GM12864 (cell line): ENCODE results near the gene SLC50A1.

Source experiments
- DNase-seq: peaks from one replicate; pipeline ENCODE4 v3.0.0-alpha.2; 2011; ENCODE audit warnings: low read depth
- H3K4me3 ChIP-seq: 2 replicates; pipeline ENCODE4 v1.5.1; 2011; ENCODE audit warnings: mild to moderate bottlenecking, low read depth, low read length, control low read depth
- TF ChIP-seq, protein P1 (sequence below): IDR thresholded peaks from 2 replicates; pipeline ENCODE4 v1.5.1; 2011; ENCODE audit warnings: low read depth, mild to moderate bottlenecking, moderate library complexity, low read length, control low read depth, inconsistent platforms; ENCODE audit errors: missing control alignments

SLC50A1 gene

DNA sequence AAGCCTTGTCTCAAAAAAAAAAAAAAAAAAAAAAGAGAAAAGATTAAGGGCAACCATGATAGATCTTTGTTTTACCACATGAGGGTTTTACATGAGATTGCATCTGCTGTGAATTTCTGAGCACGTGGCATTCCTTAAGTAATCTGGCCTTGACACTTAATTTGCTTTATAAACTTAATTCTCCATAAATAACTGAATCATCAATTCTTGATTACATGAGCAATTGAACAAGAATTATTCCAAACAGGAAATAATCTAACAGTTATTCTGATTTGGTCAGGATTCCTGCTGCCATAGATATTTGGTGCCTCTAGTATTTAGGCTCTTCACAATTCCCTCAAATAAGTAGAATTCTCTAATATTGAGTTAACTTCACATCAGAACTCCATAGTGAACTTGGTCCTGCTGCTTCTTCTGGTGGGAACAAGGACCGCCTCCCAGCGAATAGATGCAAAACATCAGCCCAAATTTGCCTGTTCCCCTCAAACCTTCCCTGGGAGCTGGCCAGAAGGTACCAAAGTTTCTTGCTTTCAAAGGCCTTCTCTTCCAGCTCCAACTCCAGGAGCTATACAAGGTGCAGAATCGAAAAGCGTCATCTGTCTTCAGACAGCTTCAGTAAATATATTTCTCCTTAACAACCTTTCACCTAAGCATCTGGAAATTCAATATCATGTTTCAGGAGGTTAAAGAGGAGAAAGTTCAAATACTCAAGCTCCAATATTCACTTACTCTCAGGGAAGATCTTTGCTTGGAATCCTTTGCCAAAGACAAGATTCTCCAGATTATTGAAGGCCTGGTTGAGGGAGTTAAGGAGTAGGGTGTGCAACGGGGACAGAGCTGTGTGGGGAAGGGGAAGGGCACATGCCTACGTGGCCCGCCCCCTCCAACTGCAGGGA lies 36.4 kb downstream of the SLC50A1 start:
- H3K4me3 ChIP-seq, result peak overlapping the region; percentile 97
- DNase-seq, result no peak
- TF ChIP-seq, protein P1, sequence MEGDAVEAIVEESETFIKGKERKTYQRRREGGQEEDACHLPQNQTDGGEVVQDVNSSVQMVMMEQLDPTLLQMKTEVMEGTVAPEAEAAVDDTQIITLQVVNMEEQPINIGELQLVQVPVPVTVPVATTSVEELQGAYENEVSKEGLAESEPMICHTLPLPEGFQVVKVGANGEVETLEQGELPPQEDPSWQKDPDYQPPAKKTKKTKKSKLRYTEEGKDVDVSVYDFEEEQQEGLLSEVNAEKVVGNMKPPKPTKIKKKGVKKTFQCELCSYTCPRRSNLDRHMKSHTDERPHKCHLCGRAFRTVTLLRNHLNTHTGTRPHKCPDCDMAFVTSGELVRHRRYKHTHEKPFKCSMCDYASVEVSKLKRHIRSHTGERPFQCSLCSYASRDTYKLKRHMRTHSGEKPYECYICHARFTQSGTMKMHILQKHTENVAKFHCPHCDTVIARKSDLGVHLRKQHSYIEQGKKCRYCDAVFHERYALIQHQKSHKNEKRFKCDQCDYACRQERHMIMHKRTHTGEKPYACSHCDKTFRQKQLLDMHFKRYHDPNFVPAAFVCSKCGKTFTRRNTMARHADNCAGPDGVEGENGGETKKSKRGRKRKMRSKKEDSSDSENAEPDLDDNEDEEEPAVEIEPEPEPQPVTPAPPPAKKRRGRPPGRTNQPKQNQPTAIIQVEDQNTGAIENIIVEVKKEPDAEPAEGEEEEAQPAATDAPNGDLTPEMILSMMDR, result no peak

DNA sequence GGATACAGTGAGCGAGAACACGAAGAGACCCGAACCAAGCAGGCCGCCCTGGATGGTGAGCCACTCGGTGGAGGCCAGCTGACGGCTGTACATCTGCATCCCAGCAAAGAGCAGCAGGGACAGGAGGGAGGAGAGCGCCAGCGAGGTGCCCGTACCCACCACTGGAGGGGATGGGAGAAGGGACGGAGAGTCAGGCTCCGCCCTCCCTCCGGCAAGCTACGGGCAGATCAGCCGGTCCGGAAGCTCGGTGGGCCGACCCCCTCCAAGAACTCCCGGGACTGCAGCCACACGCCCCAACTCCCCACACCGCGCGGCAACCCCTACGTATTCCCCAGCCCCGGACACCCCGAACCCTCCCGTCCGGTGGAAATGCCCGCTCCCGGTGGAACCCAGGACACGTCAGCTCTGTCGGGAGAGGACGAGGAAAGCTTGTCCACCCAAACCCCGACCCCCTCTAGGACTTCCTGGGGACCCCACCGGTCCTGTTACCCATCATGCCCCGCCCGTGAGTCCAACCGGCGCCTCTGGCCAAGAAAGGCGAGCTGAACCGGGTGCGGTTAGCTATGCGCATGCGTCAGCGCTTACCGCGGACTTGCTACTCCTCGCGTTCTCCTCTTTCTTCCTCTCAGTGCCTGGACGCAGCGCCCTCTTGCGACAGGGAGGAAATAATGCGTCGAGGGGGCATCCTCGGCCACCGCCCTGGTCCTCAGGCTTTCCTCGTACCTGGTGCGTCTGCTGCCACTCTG lies 37.3 kb downstream of the SLC50A1 start, which contains the start of gene KRTCAP2:
Gene KRTCAP2 (minus strand): TSS at position 573 of the 746 bp plus-strand sequence. CDS start 80 bp downstream, at position 493.
- peak within 1 kb of the TSS; percentile 97 for H3K4me3 ChIP-seq
- TF ChIP-seq, protein P1, result peak; percentile 96
- peak; percentile 92 for DNase-seq

DNA sequence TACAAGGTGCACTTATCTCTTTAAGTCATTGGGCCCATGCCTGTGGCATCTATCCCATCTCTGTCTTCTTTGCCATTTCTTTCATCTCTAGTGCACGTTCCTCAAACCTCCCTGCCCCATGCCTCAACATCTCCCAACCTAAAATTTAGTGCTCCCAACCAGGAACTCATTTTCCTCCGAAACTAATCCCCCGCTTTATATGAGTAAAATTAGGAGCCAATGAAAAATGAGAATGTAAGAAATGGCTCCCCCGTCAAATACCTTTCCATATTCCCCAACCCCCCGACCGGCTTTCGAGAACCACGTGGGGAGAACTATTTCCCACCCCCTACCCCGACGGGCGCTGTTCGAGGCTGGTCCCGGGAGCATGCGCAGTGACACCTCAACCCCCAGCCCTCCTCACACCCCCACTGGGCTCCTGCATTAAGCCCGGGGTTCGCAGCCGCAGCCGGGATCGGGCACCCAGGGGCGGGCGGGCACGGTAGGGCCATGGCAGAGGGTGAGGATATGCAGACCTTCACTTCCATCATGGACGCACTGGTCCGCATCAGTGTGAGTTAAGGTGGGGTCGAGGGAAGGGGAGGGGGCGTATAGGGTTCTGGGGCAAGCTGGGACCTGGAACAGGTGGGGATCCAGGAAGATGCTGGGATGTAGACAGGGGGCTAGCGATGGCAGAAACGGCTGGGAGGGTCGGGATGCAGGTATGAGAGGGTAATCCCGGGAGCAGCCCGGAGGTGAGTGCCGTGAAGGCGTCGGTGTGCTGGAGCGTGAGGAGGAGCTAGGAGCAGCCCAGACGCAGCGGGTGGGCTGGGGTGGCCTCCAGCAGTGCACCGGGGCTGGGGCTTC lies 38.0 kb downstream of the SLC50A1 start, which contains the start of gene TRIM46:
Gene TRIM46 (plus strand): TSS at position 372 of the 846 bp plus-strand sequence. CDS start 118 bp downstream, at position 490.
- H3K4me3 ChIP-seq, result peak within 1 kb of the TSS; percentile 97
- TF ChIP-seq, protein P1, result no peak
- no peak for DNase-seq

DNA sequence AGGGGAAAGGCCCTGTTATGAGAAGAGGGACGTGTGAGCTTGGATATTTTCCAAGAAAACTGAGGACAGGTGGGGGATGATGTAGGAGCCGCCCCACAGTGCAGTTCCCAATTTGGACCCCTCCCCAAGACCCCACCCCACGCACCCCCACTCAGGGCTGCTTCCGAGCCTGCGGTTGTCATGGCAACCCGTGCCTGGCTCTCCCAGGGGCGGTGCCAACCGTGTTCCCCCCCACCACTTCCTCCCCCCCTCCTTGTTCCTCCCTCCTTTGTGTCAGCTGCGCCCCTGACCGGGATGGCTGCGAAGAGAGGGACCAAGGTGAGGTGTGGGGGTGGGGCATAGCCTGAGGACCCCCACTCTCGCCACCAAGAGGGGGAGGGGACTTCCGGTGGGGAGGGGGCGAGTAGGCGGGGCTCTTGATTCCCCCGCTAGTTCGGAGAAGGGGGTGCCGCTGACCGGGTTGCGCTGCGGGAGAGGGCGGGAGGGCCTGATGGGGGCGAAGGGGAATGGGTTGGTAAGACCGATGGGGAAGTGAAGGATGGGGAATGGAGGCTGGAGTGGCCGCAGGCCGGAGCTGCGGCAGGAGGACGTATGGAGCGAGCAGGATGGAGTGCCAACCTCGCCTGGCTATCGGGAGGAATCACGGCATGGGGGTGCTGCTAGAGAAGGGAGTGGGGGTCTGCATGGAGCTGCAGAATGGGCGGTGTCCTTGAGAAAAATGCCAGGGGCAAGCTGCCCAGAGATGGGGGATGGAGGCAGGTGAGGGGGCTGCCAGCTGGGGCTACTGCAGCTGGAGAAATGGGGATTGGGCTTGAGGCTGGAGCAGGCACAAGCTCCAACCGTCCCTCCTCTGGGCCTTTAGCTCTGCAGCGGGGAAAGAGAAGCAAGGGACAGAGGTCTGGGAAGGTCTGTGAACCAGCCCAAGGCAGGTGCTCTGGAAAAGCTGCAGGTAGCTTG lies 39.0 kb downstream of the SLC50A1 start:
- peak overlapping the region; percentile 39 for H3K4me3 ChIP-seq
- TF ChIP-seq, protein P1, result no peak
- DNase-seq, result no peak

DNA sequence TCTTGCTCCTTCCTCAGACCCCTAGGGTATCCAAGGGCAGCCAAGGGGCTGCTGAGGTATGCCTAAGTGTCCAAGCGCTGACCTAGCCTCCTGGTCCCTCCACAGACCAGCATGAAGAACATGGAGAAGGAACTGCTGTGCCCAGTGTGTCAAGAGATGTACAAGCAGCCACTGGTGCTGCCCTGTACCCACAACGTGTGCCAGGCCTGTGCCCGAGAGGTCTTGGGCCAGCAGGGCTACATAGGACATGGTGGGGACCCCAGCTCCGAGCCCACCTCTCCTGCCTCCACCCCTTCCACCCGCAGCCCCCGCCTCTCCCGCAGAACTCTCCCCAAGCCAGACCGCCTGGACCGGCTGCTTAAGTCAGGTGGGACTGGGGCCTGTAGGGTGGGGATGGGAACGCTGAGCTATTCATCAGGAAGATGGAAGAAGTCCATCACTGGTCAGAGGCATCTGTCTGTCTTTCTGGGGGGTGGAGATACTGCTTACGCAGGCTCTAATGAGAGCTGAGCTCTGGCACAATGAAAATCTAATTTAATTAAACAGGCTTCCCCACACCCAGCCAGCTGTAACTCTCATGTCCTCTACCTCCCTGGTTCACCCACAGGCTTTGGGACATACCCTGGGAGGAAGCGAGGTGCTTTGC lies 39.8 kb downstream of the SLC50A1 start:
- TF ChIP-seq, protein P1, result no peak
- no peak for DNase-seq
- no peak overlapping the region for H3K4me3 ChIP-seq
